GM18507 (cell line): ENCODE data around the gene GHDC.

Source experiments
- DNase-seq: peaks from one replicate; pipeline ENCODE4 v3.0.0; 2011; ENCODE audit warnings: low read depth; ENCODE audit not compliant: insufficient read length; ENCODE audit errors: extremely low spot score
- FAIRE-seq: peaks from 2 replicates; lab custom pipeline; 2011; peaks lifted over from hg19 to GRCh38; lab: Jason Lieb, UNC

GHDC gene

GRCh38 chr17:42184713-42185620 lies 9.3 kb downstream of the GHDC start, which contains the start of gene HCRT:
HCRT (minus strand) TSS chr17:42185452; CDS start chr17:42185365, 87 bp downstream.
- no peak for FAIRE-seq
- DNase-seq = no peak

DNA sequence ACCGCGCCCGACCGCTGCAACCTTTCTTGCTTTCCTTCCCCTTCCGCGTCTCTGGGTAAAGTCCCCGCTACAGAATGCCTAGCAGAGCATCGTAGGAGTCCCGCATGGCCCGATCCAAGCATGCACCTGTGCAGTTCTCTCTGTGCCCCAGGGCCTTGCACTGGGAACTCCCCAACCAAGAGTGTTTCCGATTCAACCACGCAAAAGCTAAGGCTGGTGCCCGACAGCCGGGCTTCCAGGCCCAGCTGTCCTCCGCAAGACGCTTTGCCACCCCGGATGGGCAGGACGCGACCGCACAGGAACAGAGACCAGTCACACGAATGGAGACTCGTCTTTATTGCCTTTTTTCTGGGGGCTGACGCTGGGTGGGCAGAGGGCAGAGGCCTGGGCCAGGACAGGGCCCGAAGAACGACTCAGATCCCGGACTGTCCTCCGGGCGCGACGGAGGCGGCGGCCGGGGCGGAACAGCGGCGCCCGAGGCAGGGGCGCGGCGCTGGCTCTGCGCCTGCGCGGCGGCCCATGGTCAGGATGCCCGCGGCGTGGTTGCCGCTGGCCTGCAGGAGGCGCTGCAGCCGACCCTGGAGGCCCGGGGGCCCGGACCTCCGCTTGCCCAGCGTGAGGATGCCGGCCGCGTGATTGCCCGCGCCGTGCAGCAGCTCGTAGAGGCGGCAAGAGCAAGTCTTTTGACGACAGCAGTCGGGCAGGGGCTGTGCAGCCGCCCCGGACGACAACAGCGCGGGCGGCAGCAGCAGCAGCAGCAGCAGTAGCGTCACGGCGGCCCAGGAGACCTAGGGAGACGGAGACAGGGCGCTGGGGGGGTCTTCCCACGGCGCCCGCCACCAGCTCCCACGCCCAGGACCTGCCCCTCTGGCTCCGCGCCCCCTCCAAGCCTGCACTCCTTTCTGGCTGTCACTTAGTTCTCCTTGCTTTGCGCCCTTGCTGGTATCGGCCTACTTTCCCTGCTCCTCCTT lies 10.3 kb downstream of the GHDC start:
- DNase-seq (peak; percentile 88), FAIRE-seq (peak; percentile 79)

DNA sequence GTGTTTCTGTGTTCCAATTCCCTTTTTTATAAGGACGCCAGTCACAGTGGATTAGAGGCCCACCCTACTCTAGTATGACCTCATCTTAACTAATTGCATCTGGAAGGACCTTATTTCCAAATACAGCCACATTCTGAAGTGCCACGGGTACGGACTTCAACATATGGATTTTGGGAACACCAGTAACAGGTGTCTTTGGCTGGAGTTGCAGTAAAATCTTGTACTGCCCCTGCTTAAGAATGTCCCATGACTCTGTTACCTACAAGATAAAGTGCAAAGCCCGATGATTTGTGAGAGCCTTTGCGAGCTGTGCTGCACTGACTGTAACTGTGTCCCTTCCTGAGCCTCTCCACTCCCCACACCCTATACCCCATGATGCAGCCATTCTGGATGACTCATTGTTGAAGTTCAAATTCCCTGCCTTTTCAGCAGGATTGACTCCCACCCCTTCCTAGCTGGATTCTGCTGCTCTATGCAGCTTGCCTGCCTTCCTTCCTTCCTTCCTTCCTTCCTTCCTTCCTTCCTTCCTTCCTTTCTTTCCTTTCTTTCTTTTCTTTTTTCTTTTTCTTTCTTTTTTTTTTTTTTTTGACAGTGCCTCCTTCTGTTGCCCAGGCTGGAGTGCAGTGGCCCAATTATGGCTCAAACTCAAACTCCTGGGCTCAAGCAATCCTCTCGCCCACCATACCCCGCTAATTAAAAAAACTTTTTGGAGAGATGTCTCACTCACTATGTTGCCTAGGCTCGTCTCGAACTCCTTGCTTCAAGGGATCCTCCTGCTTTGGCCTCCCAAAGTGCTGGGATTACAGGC lies 11.2 kb downstream of the GHDC start:
- FAIRE-seq (no peak), DNase-seq (no peak)

DNA sequence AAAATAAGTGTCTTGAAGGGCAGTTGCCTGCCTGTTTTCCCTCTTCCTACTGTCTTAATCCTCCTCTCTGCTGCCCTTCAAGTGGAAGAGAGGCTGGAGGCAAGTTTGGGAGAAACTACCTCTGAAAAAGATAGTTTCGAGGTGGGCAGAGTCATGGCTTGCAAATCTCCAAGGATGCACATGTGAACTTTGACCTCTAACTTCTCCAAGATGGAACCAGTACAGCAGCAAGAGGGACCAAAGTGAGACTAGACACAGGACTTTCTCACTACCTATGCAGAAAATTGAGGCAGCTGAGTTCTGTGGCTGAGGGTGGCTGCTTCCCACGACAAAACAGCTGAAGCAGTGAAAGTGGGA lies 12.5 kb downstream of the GHDC start:
- FAIRE-seq (no peak), DNase-seq (no peak)

DNA sequence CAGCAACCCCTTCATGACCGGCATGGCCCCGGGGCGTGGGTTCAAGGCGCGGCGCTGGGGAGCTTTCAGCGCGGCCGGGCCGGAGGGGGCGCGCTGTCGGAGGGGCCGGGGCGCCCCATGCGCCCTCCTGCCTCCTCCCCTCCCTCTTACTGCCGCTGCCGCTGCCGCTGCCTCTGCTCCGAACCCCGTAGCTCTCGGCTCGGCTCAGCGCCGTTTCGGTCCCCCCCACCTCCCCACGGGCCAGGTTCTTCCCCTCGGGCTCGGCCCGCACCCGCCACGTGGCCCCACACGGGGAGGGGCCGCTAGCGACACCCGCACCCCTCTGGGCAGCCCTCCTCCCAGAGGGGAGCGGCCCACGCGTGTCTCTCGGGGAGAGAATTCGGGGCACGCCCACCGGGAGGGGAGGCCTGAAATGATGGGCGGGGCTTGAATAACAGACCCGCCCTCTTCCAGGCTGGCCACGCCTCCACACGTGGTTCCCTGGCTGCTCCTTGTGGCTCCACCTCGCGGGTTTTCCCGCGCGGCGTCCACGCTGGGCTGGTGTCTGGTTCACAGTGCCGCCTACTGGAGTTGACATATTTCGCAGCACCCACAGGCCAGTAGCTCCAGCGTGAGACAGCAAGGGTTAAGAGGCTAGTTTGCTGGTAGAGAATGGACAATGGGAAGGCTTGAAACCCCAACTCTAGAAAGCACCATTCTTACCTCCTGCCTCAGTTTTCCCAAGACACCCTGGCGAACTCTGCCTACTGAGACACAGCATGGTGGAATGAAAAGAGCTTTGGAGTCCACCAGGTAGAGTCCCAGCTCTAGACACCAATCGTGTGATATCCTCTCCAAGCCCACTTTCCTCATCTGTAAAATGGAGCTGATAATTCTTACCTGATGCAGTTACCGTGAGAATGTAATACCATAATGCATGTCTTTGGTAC lies 13.1 kb downstream of the GHDC start, which contains the start of gene KCNH4:
Gene KCNH4, minus strand, starts transcription at position 221 of the 929 bp plus-strand sequence. Its CDS starts 197 bp downstream, at position 24.
- FAIRE-seq (peak; percentile 96), DNase-seq (peak; percentile 78)

DNA sequence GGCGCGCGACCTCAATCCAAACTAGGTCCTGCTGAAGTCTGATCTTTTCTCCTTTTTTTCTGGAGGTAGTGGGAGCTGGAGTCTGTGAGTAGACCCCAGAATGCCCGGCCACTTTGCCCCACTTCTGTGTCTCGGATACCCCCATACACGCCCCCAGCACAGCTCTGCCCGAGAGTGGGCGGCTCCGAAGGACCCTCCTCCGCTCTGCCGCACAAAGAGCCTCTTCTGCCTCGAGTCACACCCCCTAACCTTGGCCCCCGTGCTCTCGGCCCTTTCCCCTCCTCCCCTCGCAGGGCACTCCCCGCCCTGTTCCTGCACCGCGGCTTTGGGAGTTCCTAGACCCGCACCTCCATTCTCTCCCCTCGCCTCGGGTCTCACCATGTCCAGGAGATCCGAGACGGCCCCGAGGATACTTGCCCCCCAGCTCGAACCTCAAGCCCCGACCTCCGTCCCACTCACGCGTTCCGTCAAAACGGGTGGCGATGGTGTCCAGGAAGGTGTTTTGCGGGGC lies 13.8 kb downstream of the GHDC start:
- FAIRE-seq = no peak
- DNase-seq = no peak

DNA sequence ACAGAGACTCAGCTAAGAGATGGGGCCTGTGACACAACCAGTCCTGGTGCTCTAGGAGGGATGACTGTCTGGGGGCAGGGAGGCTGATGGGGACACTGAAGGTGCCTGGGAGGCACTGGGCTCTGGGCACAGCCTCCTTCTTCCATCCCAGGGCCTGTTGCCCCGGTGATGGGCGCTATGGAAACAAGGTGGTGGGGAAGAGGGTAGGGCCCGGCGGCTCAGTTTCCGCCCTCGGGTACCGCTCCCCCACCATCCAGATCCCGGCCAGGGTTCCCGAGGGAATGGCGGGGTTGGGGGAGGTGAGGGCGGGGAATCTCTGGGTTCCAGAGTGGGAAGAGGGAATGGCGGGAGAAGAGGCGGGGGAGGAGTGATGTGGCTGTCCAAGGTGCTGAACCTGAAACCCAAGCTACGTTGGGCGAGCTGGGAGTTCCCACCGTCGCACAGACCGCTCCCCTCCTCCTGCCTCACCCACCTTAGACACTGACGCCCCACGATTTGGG lies 14.3 kb downstream of the GHDC start:
- no peak for FAIRE-seq
- DNase-seq = no peak

GRCh38 chr17:42179335-42179734 lies 15.0 kb downstream of the GHDC start:
- DNase-seq (no peak), FAIRE-seq (peak; percentile 67)

DNA sequence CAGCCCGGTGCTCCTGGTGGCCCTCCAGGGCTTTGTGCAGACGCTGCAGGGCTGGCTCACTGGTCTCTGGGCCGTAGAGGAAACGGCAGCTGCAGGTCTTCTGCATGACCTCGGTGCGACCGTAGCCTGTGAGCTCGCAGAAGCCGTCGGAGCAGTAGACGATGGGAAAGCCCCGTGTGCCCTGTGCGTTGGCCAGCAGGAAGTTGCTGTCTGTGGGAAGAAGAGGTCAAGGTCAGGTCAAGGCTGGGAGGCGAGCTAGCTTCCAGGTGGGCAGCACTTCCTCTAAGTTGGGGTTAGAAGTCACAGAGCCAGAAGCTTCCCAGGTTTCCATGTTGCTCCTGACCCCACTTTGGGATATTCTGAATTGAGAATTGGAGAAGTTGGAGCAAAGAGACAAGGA lies 15.5 kb downstream of the GHDC start:
- FAIRE-seq = peak; percentile 95
- peak; percentile 47 for DNase-seq

GRCh38 chr17:42177684-42178083 lies 16.6 kb downstream of the GHDC start:
- FAIRE-seq (no peak), DNase-seq (no peak)

DNA sequence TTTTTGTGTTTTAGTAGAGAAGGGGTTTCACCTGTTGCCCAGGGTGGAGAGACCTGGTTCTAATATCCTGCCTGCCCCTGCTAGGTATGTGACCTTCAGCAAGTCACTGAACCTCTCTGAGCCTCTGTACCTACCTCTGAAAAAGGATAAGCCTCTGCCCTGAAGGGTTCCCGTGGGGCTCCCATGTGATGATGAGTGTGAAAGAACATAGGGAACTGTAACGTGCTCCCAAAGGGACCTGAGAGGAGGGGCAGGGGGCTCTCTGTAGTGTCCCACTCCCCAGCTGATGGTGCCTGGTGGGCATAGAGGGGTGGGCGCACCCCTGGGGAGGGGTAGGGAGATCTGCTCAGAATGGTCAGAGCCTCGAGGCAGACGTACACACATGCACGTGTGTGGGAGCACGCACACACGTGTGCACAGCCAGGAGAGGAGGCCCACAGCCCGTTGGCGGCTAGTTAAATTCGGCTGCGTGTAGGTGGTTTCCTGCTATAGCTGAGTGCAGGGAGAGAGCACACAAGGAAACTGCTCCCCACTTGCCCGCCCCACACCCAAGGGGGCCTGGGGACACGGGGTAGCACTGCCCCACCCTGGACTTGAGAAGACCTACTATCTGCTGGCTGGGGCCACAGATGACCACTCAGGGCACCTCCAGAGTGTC lies 20.0 kb downstream of the GHDC start:
- DNase-seq (no peak), FAIRE-seq (no peak)

- DNase-seq (no peak), FAIRE-seq (no peak)
Observed at GRCh38 chr17:42171831-42172230, 22.5 kb downstream of the GHDC start.

GRCh38 chr17:42169351-42169750 lies 24.9 kb downstream of the GHDC start:
- DNase-seq = no peak
- FAIRE-seq = no peak

GRCh38 chr17:42167807-42168206 lies 26.5 kb downstream of the GHDC start:
- FAIRE-seq = no peak
- no peak for DNase-seq

GRCh38 chr17:42166196-42166763 lies 28.0 kb downstream of the GHDC start:
- no peak for FAIRE-seq
- no peak for DNase-seq

GRCh38 chr17:42165751-42166150 lies 28.5 kb downstream of the GHDC start:
- no peak for DNase-seq
- no peak for FAIRE-seq
